ENCODE data around the gene BAZ2A.
"Not testable (repeated sequence)": the region's sequence is repeated elsewhere in the genome, so short reads cannot be mapped to it uniquely, and the experiment has no call there.

BAZ2A gene

GRCh38 chr12:56599041-56599440 lies 31.1 kb downstream of the BAZ2A start:
- DNase-seq (ENCODE audit: low read depth in 2 of 2): no peak

DNA sequence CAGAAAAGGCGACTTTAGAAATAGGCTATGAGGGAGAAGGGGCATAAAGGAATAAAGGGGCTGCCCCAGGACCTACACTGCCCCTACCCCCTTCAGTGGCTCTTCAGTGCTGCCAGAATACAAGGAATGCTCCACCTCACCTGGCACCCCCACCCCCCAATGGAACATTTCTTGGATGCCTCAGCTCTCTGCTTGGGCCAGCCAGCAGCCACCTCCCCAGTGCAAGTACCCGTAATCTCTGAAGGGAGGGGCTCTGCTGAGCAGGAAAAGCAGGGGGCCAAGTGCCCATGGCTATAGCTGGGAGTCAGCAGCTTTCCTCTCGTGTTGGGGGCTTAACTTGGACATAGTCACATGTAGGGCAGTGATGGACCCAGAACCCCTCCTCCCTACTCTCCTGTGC lies 33.3 kb downstream of the BAZ2A start:
- DNase-seq (ENCODE audit: low read depth in 2 of 2): no peak

GRCh38 chr12:56593909-56594621 lies 36.1 kb downstream of the BAZ2A start:
- peak in 1 of 2 donors; percentile 54 for DNase-seq (ENCODE audit: low read depth in 2 of 2)

DNA sequence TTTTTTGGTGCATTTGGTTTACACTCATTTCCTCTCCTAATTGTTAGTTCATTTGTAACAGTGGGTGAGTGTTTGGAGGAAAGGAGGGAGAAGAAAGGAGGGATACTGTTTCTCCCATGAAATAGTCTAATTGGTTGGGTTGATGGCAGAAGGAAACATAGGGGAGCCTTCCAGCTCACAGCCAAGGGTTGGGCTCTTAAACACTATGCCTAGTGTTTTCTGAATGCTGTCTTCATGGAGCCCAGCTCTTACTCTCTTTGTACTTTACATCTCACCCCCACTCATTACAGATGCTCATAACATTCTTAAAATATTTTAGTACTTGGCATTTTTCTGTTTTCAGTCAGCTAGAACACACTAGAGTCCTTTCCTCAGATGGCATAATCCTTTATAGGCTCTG lies 38.2 kb downstream of the BAZ2A start:
- DNase-seq (ENCODE audit: low read depth in 2 of 2): no peak

- no peak for DNase-seq (ENCODE audit: low read depth in 2 of 2)
These were observed 39.0 kb downstream of the BAZ2A start for GRCh38 chr12:56591126-56591525.

GRCh38 chr12:56590237-56590830 lies 39.8 kb downstream of the BAZ2A start:
- no peak for DNase-seq (ENCODE audit: low read depth in 2 of 2)

DNA sequence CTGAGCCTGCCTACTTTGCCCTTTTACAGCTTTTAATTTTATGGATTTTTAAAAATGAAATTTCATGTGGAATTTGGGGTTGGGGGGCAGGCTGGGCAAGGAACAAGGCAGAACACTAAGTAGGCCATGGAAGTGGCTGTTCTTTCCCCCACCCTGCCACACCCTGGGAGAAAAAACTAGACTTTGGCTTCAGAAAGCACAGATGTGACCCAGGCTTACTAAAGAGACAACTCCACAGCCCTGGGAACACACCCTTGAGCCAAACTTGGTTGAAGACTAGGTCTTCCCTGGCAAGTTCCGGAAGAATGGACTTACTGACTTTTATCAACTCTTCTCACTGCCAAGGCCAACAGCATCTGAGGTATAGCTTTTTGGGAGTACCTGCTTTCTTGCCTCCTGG lies 40.3 kb downstream of the BAZ2A start:
- DNase-seq (ENCODE audit: low read depth in 2 of 2): no peak

DNA sequence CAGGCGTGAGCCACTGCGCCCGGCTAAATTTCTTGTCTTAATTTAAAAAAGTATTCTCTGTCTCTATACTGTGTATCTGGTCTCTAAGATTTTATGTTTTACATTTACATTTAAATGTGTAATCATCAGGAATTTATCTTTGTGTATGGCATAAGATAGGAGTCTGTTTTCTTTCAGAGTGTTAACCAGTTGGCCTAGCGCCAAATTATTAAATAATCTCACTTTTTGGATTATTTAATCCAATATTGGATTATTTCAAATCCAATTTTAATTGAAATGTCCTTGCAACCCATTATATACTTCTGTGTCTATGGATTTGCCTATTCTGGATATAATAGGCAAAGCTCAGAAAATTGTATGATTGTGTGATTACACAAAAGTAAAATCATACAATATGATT lies 45.0 kb downstream of the BAZ2A start:
- no peak for DNase-seq (ENCODE audit: low read depth in 2 of 2)

DNA sequence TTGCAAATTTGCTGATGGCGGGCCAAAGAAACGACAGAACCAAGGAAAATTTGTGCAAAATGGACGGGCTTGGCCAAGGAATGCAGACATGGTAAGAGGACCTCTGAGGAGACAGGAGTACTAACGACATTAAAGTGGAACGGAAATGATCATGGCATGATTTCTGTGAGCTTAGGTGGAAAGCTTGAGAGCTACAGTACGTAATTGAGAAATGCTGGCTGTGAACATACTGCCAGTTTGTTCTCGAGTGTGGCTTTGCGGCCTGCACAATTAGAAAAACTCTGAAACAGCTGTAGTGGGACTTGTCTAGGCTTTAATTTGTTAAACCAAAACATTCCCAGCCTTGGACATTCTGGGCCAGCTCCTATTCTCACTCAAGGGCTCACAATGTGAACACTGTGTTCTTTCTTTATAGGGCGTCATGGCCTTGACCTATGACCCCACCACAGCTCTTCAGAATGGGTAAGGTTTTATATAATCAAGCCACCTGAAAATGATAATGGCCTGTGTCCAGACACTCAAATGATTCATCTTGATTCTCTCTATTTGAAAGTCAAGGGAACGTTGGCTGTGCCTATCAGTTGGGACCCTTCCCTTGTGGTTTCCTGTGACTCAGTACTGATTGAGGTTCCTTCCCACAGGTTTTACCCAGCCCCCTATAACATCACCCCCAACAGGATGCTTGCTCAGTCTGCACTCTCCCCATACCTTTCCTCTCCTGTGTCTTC lies 48.5 kb downstream of the BAZ2A start:
- DNase-seq (ENCODE audit: low read depth in 2 of 2): peak in 1 of 2 donors; percentile 14

DNA sequence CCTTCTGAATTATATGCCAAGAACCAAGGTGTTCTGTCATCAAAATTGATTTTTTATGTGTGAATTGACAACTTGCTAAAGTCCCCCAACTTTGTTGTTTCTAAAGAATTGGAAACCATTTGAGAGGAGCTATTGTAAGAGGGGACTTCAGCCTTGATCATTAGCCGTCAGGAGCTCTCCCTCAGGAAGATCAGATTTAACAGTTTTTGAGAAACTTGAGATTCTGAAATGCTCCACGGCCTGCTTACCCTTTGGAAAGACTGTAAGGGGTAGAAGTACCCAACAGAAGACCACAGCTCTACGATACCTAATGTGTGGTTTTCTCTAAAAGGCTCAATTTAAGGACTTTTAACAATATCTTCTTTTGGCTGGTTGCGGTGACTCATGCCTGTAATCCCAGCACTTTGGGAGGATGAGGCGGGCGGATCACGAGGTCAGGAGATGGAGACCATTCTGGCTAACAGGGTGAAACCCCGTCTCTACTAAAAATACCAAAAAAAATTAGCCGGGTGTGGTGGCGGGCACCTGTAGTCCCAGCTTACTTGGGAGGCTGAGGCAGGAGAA lies 51.1 kb downstream of the BAZ2A start:
- no peak for DNase-seq (ENCODE audit: low read depth in 2 of 2)

DNA sequence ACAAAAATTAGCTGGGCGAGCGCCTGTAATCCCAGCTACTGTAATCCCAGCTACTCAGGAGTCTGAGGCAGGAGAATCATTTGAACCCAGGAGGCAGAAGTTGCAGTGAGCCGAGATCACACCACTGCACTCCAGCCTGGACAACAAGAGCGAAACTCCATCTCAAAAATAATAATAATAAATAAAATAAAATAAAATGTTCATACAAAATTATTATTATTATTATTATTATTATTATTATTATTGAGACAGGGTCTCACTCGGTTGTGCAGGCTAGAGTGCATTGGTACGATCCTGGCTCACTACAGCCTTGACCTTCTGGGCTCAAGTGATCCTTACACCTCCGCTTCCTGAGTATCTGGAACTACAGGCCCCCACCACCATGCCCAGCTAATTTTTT lies 52.9 kb downstream of the BAZ2A start:
- not testable (repeated sequence) for DNase-seq (ENCODE audit: low read depth in 2 of 2)

DNA sequence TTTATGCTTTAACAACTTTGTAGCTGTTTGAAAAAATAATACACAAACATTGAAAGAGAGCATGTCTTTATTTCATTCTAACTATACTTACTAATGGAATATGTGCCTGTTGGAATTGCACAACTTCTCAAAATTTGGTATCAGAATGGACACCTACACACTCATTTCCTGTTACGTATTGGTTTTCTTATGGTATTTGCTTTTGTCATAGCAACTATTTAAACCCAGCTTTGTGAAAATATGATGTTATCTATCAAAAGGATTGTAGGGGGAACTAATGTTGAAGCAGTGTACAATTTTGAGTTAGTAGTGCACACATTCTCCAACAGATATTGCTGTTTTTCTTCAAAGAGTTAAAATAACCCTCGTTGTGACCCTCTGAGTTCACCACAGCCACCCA lies 55.9 kb downstream of the BAZ2A start:
- DNase-seq (ENCODE audit: low read depth in 2 of 2): no peak

DNA sequence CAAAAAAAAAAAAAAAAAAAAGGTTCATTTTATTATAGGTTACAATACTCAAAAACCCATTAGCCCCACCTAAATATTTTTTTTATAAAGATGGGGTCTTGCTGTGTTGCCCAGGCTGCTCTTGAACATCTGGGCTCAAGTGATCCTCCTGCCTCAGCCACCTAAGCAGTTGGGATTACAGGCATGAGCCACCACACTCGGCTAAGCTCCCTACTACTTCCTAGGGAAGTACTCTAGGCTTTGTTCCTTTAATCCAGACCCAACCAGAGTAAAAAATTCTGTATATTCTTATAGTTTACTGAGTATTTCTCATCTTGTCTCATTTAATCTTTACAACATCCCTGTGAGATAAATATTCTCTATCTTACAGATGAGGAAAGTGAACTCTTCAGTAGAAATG lies 57.8 kb downstream of the BAZ2A start:
- DNase-seq (ENCODE audit: low read depth in 2 of 2): no peak

DNA sequence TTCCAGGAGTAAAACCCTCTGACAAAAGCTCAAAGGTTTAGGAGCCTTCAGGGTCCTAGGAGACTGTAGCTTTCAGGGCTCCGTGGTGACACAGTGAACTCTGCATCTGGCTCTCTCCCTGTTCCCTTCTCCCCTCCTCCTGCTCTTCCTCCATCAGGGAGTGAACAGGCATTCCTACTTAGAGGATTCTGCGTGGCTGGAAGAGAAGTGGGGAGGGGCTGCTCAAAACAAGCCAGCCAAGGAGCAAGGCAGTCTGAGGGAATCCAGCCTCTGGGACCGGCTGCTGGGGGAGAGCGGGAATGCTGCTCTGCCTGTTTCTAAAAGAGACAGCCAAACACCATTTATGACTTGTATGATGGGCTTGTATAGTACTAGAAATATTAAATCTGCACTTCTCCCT lies 59.0 kb downstream of the BAZ2A start:
- DNase-seq (ENCODE audit: low read depth in 2 of 2): no peak

DNA sequence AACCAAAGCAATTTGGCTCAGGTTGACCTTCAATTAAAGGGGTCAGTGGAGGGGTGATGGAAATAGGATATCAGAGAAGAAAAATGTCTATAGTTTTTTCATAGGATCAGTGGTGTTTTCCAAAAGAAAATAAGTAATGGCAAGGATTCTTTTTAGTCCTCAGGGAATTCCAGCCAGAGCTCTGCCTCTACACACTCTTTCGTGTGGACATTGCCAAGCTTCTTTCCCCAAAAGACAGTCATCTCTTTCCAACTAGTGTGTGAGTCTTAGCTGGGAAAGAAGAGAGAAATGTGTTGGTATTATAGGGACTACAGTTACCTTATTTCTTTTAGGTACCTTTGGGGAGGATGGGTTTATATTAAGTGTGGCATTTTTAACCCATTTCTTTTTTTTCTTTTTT lies 62.0 kb downstream of the BAZ2A start:
- DNase-seq (ENCODE audit: low read depth in 2 of 2): no peak

DNA sequence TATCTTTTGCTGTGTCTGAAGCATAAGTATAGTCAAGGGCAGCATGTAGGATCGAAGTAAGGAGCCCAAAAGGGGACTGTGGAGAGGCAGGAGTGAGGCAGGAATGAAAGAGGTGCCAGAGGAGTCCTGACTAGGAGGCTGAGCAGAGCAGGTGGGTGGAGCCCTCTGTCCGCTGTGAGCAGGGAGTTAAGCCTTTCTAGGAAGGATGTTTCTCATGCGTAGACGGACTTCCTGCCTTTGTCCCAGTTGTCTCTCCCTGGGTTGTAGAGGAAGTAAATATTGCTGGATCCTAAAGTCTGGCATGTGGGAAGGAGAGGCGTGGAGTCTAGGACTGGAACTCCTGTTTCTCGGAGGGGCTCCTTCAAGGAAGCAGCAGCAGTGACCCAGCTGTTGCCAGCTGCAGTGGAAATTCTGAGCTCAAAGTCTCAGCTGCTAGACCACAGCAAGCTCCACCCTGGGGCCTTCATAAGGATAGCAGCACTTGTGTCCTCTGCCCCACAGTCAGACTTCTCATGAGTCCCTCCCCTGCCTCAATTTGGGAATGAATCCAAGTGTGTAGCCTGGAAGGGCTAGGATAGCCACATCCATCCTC lies 64.5 kb downstream of the BAZ2A start:
- DNase-seq (ENCODE audit: low read depth in 2 of 2): peak in 1 of 2 donors; percentile 22

DNA sequence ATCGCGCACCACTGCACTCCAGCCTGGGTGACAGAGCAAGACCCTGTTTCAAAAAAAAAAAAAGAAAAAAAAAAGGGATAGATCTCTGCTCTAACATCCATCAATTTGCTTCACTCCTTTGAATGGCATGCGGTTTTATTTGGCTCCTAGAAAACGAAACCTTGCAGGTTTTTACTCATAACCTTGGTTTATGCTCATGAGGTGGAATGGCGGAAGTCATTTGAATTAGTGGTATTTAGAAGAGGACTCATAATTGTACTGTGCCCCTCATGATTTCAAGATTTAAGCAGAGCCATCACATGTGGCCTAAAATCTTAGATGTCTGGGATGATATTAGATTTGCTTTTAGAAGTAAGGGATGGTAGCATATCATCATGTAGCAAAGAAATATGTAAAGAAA lies 79.1 kb downstream of the BAZ2A start:
- DNase-seq (ENCODE audit: low read depth in 2 of 2): no peak

GRCh38 chr12:56546680-56547079 lies 83.4 kb downstream of the BAZ2A start:
- DNase-seq (ENCODE audit: low read depth in 2 of 2): no peak
